NCI-H748 treated with DMSO at 0.1 percent for 48 hours (cell line): ENCODE results near the gene MAGI2.

Experiments
- DNase-seq: peaks from one replicate; lab custom pipeline; 2025; lab: John Stamatoyannopoulos, UW

The MAGI2 gene

GRCh38 chr7:78417180-78417853 lies 1036.2 kb downstream of the MAGI2 start:
- no peak for DNase-seq

GRCh38 chr7:78413568-78413967 lies 1039.9 kb downstream of the MAGI2 start:
- DNase-seq: no peak

DNA sequence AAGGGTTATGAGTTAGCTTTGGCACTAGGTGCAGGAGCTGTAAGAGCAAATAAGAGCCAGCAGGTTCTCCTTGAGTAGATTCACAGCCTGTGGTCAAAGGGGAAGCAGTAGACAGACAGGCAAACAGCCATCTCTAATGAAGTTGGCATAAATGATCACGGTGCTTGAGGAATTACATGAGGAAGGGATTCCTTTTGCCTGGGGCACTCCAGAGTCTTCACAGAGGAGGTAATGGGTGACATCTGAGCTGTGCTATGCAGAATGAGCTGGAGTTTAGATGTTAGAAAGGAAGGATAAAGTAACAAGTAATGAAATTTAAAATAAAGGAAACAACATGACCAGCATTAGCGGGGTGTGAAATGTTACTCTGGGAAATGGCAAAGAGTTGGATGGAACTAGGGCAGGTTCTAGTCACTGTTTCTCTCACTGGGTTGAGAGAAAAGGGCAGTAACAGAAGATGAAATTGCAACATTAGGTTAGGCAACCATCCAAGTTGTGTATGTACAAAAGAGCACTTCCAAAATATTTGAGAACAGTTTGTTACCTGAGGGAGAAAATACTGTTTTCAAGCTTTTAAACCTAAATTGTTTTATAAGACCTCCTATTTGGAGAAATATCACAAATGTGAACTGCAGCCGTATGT lies 1041.1 kb downstream of the MAGI2 start:
- DNase-seq: no peak

DNA sequence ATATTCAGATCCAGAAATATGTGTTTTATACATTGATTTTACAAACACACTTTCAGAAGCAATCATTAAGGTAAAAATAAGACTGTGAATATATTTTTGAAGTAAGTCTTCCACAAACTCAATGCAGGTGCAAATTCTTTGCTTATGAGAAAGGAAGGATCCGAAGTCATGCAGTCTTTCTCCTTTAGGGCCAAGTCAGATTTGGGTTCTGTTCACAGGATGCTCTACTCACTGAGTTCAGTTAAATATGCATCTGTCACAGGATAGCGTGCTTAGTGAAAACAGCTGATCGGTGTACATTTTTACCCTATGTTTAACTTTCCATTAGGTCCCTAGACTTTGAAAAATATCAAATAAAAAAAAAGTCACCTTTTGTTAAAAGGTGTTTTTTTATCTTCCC lies 1046.4 kb downstream of the MAGI2 start:
- DNase-seq: no peak

DNA sequence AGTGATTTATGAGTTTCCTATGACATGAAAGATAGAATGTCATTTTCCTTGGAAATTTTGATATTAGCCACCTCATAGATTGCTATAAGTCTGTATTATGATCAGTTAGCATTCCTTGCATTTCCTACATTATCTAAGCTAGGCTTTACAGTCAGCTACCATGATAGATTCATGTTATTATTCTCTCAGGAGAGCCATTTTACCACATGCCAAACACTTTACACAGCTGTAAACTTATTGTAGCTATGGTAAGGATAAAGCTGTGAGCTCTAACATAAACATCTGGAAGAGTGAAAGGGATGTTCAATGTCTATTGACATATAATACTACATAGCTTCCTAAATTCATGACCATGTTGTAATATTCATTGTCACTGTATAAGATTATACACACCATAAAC lies 1046.9 kb downstream of the MAGI2 start:
- DNase-seq: no peak

GRCh38 chr7:78402096-78402495 lies 1051.4 kb downstream of the MAGI2 start:
- DNase-seq: no peak

GRCh38 chr7:78400038-78400437 lies 1053.4 kb downstream of the MAGI2 start:
- DNase-seq: no peak

- DNase-seq: no peak
These were observed 1054.3 kb downstream of the MAGI2 start for GRCh38 chr7:78399033-78399769.

DNA sequence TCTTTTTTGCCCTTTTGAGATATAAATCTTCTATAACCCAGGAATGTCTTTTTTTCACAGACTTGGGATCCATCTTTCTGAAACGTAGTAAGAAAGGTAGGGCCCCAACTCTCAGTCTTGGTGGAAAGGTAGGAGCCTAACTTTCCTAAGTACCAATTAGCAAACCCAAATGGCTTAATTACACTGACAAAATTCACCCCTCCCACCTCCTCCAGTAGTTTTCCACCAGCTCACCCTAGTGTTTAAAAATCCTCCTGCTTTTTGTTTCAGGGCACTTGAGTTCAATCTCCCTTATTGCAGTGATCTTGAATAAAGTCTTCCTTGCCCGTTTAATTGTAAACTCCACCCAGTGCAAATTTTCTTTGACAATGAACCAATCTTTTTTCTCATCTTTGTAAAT lies 1054.9 kb downstream of the MAGI2 start:
- DNase-seq: no peak

DNA sequence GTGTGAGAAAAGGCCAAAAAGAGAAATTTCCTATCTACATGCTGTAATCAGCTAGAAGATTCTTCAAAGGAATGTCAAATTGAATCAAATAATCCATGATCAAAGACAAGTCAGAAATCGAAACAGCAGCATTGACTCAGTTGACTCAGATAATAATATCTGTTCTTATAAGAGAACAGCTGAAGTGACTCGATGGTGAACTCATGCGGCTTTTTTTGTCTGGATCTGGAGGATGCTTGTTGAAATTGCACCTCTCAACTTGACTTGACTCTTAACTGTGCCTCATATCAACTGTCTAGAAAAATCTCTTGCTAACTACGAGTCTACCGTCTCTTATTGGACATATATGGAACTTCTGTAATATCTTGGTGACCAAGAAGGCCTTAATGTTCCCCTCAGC lies 1055.4 kb downstream of the MAGI2 start:
- DNase-seq: no peak

DNA sequence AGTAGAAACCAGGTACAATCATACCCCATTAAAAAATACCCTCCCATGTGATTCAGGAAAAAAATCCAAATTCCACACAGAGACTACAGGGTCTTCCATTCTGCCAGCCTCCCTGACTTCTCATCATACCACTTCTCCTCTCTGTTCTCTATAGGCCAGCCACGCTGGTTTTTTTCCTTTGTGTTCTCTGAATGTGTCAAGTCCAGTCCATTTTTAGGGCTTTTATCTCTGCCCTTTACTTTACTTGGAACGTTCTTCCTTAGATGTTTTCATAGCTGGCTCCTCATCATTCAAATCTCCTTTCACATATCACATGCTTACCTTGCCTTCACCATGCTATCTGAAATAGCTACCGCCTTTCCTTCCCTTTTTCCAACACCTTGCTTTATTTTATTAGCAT lies 1057.3 kb downstream of the MAGI2 start:
- no peak for DNase-seq

DNA sequence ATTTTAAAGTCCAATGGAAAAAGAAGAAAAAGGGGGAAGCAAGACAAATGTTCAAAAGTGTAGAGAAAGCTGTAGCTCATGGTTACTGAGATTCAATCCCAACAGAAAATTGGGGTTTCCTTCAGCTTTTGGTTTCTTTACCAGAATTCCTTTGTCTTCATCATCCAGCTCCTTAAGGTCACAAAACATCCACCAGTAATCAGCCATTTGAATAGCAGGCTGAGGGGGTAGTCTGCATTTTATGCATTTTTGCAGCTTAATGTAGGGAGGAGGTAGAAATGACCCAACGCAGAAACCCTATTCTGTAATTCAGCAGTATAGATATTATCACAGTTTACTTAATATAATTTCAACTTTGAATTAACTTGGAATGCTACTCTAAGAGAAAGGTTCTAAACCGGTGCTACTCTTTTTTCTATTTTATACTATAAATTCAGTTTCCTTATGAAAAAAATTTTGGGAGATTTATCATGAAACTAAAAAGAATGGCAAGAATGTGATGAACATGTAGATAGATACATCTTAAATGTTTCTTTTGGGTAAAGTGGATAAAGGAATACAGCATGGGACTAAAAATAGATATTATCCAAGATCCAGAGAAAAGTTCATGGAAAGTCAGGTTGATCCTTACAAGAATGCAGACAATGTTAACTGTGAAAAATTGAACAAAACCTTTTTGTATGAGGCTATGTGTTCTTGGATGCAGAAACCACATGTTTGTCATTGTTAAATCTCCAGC lies 1058.0 kb downstream of the MAGI2 start:
- no peak for DNase-seq

DNA sequence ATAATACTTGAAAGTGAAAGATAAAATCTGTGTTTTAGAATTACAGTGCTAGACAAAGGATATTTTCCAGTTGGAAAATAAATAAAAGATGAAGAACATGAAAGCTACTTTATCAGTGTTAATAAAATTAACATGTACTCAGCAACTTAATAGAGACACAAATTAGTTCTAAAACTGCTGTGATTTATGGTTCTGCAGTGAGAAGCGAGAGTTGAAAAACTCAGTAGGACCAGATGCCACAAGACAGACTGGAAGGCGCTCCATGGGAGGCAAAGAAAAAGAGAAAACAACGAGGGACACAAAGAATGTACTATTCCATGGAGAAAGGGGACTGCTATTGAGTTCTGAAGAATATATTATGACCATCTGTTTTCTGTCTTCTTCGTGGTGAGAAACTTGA lies 1064.4 kb downstream of the MAGI2 start:
- DNase-seq: no peak

DNA sequence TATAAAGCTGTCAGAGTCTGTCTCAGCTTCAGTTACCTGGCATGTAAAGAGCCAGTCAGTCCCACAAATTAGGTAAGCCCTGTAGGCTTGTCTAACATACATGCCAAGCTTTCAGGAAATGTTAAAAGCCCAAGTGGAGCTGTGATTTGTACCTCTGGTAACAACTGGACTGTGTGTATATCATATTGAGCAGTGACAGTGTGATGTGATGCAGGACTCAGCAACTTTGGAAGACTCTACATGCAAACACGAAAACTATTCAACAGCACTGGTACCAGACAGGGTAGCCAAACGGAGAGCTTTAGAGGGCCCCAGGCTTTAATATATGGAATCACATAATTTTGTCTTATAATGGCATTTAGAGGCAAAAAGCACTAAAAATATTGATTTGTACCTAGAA lies 1066.9 kb downstream of the MAGI2 start:
- no peak for DNase-seq

- no peak for DNase-seq
These were observed 1070.2 kb downstream of the MAGI2 start for GRCh38 chr7:78383096-78383880.

GRCh38 chr7:78379148-78379547 lies 1074.3 kb downstream of the MAGI2 start:
- no peak for DNase-seq

GRCh38 chr7:78377532-78377931 lies 1075.9 kb downstream of the MAGI2 start:
- no peak for DNase-seq

DNA sequence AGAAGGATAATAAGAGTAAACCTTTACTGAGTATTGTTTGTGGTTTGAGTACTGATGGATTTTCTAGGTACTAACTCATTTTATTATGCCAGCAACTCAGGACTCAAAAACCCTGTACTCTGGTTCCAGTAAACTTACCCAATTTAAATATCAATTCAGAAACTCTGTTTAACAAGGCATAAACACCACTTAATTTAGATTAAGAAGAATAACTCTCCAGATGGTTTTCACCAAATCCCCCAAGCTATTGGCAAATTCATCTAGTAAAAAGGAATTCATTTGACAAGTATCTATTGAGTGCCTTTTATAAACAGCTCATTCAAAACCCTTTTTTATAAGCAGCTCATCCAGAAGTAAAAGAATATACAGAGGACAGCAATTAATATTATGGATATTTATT lies 1082.5 kb downstream of the MAGI2 start:
- no peak for DNase-seq

DNA sequence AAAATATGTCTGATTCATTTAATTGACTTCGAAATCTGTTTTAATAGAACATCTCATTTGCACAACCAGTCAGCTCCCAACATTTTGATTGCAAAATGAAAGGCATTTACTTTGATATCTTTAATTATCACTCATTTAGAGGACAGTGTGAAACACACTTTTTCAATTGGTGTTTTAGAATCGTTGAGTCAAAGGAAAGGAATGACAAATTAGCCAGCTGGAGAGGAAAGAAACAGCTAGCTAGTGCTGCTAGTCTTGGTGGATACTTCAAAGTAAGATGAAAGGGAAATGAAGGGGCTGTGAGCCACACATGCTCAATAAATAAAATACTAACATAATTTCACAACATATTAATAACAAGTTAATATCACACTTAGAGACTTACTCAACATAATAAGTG lies 1084.7 kb downstream of the MAGI2 start:
- no peak for DNase-seq

- DNase-seq: no peak
These were observed 1086.1 kb downstream of the MAGI2 start for GRCh38 chr7:78367280-78367773.

DNA sequence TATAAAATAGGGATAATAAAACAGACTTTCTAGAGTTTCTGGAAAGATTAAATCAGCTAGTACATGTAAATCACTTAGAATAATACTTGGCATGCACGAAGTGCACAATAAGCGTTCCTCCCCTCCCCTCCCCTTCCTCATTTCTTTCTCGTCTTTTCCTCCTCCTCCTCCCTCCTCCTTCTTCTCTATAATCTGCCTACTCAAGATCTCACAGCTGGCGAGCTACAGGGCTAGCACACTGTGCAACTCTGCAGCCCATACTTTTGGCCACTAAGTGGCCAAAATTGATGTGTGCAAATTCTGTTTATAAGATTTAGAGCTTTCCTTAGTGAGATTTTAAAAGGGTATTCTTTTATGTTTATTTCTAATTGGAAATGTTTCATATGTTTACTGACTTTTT lies 1089.6 kb downstream of the MAGI2 start:
- no peak for DNase-seq

GRCh38 chr7:78359836-78360235 lies 1093.6 kb downstream of the MAGI2 start:
- no peak for DNase-seq
